HG02763 (cell line): ENCODE measurements around the gene KSR1.
"Not testable (repeated sequence)": the region's sequence is repeated elsewhere in the genome, so short reads cannot be mapped to it uniquely, and the experiment has no call there.

Experiments used
- ATAC-seq: cut with Tn5 transposase; IDR thresholded peaks from one replicate; pipeline ENCODE4 v1.9.1; 2021; ENCODE audit warnings: mild to moderate bottlenecking, moderate library complexity; ENCODE audit not compliant: unreplicated experiment

KSR1 gene

DNA sequence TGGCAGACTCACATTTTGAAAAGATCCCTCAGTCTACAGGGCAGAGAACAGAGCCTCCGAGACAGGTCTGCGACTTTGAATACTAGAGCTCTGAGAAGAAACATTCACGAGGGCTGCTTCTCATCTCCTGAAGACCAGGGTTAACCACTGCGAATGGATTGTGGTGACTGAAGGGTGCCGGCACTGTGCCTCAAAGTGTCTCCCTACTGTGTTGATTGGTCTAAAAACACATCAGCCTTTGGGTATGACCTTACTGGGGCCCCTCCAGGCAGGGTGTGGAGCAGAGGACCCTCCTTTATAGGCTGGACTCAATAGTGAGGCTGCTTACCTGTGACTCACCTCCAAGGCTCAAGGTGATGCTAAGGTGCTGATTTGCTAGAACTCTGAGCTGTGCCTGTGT lies 172.1 kb downstream of the KSR1 start:
- ATAC-seq, result no peak

DNA sequence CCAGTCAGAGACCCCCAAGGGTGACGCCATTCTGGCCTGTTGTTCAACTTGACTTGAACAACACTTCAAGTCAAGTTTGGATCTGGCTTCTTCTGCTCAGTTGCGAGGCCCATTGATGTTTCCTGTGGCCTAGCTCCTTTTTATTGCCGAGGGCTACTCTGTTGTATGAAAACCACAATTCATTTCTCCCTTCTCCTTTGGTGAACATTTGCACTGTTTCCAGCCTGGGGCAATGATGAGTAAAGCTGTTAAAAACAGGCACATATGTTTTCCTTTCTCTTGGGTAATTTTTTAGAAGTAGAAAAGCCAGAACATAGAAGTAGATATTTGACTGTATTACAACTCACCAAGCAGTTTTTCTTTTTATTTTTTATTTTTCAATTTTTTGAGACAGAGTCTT lies 173.0 kb downstream of the KSR1 start:
- not testable (repeated sequence) for ATAC-seq

DNA sequence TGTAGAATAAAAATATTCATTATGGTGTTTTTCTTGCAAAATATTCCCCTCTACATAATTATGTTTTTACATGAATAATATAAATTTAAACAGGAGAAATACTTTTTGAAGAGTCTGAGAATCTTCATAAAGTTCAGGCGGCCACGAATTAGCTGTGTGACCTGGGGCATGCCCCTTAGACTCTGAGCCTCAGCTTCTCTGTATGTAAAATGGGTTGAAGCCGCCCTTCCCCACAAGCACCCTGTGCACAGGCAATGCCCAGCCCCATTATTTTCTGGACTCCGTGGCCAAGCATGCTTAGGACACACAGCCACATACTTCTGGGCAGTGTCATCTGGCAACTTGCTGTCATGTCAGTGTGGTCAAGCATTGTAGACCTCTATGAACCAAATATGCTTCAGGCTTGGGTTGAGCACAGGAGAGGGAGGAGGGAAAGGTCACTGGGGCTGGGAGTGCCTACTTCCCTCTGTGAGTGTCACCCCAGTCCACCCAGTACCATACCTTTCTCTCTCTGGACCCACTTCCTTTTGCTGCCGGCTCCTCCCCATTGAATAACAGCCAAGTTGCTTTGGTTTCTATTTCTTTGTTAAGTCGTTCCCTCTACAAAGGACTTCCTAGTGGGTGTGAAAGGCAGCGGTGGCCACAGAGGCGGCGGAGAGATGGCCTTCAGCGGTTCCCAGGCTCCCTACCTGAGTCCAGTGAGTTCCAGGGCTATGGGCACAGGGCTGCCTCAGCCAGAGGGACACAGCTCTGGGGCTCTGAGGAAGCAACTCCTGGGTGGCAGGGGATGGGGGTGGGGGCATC lies 174.6 kb downstream of the KSR1 start, which contains the start of gene LGALS9:
LGALS9 (plus strand) TSS at position 582 of the 804 bp plus-strand sequence; CDS start at position 660, 78 bp downstream.
- ATAC-seq, result peak; percentile 59

DNA sequence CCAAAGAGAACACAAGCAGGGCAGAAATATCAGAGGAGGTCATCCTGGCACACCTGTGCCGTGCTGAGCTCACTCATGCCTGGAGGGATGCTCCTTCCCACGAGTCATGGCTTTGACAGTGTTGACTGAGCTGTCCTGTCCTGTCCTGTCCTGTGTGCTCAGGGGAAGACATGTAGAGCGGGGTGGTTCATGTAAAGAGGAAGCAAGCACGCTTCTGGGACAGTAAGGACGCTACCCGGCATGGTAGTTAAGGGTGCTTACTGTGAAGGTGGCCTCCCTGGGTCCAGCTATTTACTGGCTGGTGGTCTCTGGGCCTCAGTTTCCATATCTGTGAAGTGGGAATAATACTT lies 175.1 kb downstream of the KSR1 start:
- peak; percentile 38 for ATAC-seq

DNA sequence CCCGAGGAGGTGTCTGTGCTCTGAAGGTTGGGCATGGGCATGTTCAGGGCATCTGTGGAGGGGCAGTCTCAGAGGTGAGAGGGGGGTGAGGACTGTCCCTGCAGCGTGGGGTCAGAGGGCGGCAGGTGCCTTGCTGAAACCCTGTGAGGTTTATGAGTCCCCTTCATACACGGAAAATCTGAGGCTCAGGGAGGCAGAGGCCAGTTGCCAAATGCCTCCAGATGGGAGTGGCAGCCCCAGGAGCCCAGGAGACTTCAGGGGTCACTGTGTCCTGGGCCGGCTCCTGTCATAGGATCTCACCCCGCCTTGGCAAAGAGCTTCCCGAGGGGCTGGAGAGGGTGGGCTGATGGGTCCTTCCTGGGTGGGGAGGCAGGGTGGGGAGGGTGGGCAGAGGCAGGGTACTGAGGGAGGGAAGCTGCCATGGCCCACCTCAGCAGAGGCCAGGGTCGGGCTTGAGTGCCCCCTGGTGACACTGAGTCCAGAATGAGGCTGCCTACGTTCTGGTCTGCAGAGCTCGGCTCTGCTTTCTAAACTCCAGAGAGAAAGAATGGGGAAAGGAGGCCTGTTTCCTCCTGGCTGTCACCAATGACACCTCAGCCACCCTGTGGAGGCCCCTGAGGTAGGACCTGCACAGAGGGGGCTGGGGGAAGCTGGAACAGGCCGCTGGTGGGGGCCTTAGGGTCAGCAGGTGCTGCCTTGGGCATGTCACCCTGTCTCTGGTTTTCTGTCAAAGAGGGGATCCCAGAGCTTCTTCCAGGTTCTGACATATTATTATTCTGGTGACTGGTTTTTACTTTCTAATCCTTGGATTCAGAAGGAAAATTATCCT lies 175.9 kb downstream of the KSR1 start:
- ATAC-seq, result no peak

DNA sequence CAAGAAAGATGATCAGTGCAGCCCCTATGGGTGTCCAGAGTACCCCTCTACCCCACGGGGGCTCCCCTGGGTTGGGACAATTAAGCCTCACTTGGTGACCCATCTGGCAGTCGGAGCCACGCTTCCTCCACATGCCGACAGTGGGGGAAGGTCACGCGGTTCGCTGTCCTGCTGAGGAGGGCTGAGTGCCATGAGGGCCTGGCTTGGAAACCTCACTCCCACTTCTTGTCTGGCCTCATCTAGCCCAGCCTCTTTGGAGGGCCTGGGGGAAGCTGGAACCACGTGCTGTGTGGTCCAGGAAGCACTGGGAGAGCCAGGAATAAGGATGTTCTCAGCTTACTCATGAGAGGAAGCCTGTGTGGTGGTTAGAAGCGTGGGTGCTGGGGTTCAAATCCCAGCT lies 176.5 kb downstream of the KSR1 start:
- not testable (repeated sequence) for ATAC-seq

DNA sequence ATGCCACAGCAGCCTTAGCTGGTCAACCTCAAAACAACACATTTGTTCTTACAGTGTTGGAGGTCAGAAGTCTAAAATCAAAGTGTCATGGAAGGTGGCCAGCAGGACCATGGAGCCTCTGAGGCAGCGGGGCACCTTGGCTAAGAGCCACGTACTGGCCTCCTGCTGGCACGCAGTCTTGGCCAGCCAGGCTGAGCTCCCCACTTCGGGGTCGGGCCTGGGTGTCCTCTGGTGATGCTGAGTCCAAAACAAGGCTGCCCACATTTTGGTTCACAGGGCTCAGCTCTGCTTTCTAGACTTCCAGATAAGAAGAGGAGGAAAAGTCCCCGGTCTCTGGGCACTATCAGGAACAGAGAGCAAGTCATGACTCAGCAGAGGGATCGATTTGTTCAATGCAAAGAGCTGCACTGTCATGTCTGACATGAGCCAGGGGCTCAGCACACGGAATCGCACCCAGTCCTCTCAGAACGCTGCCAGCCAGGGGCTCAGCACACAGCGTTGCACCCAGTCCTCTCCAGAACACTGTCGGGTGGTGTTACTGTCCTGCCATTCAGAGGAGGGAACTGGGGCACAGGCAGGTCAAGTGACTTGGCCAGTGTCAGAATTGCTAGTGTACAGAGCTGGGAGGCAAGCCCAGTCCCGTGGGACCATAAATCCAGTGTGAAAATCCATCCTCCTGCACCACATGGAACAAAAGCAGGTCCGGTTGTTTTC lies 177.2 kb downstream of the KSR1 start:
- no peak for ATAC-seq

DNA sequence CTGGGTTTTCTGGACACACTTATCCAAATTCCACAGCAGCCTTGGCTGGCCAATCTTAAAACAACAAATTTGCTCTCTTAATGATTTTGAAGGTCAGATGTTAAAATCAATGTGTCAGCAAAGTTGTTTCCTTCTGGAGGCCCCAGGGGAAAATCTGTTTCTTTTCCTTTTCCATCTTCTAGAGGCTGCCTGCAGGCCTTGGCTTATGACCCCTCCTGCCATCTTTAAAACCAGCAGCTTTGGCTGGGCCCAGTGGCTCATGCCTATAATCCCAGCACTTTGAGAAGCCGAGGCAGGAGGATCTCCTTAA lies 177.7 kb downstream of the KSR1 start:
- no peak for ATAC-seq

DNA sequence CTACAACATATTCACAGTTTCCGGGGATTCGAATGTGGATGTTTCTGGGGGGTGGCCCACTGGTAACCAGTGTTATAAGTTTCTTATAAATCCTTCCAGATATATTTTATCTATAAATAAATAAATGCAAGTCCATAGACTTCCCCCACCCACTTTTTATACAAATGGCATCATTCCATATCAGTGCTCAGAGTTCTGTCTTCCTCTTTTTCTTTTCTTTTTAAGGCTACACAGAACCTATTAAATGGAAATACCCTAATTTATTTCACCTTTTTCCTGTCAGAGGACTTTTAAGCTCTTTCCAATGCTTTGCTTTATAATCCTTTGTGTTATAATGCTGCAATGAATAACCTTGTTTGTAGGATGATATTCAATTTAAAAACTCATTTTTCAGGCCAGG lies 178.5 kb downstream of the KSR1 start:
- no peak for ATAC-seq

DNA sequence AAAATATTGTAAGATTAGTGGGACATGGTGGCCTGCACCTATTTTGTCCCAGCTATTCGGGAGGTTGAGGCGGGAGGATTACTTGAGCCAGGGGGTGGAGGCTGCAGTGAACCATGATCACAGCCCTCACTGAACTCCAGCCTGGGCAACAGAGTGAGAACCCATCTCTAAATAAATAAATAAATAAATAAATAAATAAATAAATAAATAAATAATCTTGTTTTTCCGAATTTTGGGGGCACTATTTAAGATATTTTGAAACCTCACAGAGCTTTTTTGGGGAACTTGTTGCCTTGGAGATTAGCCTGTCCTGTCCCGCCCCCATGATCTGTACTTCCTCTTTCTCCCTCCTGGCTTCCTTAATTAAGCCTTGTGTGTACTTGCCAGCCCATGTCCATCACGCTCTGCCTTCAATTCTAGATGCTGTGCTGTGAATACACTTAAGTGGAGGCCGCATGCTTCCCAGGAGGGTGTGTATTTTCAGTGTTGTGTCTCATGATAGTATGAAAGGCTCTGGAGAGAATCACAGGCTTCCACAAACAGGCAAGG lies 179.1 kb downstream of the KSR1 start:
- no peak for ATAC-seq

DNA sequence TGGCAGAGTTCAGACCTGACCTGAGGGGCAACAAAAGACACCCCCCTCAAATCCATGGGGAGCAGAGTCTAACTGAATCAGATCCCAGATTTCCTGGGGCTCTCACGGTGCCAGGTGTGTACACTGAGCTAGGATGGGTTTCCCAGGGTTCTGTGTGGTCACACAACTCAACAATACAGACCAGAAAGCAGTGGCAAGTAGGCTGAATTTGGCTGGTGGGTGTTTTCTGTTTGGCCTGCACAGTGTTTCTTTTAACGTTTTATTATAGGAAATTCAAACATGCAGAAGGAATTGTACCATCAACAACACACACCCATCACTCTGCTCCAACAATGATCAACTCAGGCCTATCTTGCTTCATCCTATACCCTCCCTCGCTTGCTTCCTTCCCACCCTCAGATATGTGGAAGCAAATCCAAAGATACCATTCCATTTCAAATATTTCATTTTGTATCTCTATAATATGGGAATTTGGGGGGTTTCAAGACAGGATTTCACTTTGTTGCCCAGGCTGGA lies 179.8 kb downstream of the KSR1 start:
- not testable (repeated sequence) for ATAC-seq

DNA sequence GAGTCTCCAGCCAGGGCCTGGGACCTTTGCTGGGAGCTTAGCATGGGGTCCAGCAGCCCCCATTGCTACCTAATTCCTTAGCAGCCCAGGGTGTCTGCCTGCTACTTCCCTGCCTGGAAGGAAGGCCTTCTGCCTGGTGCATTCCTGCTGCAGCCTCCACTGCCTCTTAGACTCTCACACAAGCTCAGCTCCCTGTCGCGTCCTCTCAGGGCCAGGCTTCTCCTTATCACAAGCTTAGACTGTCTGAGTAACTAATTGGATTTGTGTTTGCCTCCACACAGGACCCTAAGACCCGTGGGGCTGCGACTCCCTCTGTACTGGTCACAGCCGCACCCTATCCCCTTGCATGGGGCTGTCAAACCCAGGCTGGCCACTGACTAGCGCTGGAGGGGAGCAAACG lies 181.6 kb downstream of the KSR1 start:
- not testable (repeated sequence) for ATAC-seq

DNA sequence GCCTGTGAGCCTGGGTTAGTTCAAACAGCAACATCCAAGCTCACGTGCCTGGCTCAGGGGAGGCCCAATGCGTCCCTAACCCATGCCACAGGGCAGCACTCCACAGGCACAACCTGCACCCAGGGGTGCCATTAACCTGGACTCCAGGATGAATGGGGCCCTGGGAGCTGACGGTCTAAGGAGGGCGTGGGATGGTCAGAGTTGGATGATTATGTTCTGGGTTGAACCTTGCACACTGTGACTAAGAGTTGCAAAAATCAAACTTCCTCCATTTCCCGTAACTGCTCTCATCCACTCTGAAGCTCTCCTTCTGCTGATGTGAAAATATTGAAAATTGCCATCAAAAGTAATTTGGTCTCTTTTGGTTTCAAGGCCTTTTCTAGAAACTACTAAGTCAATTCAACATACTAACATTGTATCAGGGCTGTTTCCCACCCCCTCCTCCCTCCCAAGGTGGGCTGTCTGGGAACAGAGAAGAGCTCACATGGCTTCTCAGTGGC lies 182.2 kb downstream of the KSR1 start:
- not testable (repeated sequence) for ATAC-seq

DNA sequence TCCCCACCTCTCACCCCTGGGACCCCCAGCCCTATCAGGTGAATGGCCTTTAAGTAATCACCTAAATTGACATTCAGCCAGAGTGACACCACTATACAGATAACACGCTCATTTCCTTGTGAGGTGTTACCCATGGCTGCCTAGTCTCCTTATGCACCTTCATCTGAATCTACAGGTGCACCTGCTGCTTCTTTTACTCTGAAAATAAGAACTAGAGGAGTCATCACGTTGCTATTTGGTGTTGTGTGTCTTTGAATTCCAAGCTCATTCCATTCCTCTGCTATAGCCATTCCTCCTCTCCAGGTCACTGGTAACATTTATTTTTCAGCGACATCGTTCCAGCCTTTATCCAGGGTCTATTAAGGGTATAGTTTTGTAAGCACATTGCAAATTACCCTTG lies 184.5 kb downstream of the KSR1 start:
- ATAC-seq, result no peak

DNA sequence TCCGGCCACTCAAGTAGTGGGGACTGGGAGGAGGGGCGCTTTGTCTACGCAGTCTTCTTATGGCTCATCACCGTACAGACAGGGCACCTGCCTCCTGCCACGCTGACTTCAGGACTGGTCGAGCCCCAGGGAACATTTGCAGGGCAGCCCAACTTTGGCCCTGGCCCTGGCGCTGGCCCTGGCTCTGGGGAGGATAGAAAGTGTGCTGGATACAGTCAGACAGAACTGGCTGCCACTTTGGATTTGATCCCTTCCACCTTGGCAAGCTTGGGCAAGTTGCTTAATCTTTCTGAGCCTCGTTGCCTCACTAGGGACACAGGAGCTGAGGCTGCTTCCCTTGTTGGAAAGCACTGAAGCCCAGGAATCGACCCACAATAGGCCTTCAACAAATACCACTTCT lies 188.3 kb downstream of the KSR1 start:
- no peak for ATAC-seq

DNA sequence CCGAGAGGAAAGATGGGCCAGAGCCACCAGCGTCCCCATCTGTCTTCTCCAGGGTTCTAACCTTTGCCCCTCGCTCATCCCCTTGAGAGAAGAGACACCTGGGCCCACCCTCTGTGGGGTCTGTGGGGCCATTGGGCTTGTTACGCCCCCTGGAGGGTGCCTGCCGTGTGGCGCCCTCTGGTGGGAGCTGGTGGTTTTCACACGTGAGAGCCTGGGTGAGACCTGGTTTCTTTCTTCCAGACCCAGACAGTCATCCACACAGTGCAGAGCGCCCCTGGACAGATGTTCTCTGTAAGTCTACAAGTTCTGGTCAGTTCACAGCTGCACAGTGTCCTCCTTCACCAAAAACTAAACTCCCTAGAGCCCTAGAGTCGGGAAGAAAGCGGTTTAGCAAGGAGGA lies 189.4 kb downstream of the KSR1 start:
- not testable (repeated sequence) for ATAC-seq

DNA sequence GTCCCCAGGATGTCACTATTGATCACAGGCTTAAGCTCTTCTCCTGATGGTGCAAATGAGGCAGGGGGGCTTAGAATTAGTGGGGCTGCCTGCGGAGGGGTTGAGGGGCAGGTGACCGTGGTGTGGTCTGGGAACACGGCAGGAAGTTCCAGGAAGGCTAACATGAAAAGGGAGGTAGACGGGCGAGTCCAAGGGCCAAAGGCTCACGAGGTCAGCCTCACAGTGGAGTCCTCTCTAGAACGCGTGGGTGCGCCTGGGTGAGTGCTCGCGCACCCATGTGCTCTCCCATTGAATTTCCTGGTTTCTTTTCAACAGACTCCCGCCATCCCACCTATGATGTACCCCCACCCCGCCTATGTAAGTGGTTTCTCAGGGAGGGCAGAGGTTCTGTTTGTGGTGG lies 190.0 kb downstream of the KSR1 start:
- ATAC-seq, result no peak

DNA sequence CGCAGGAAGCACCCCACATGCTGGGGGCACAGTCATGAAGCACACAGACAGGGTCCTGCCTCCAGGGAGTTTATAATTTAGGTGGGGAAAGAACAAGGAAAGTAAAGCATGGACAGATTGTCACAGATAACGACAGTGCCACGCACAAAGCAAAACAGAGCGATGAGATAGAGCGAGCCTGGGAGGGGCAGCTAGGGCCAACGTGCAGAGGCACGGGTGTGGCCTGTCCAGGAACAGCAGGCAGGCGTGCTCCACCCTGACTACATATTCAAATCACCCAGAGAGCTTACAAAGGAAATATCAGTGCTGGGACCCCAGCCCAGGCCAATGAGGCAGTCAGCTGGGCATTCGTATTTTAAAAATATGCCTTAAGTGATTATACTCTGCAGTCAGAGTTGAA lies 191.5 kb downstream of the KSR1 start:
- no peak for ATAC-seq

DNA sequence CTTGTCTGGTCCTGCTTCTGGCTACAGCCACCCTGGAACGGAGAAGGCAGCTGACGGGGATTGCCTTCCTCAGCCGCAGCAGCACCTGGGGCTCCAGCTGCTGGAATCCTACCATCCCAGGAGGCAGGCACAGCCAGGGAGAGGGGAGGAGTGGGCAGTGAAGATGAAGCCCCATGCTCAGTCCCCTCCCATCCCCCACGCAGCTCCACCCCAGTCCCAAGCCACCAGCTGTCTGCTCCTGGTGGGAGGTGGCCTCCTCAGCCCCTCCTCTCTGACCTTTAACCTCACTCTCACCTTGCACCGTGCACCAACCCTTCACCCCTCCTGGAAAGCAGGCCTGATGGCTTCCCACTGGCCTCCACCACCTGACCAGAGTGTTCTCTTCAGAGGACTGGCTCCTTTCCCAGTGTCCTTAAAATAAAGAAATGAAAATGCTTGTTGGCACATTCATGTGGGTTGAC lies 192.9 kb downstream of the KSR1 start:
- not testable (repeated sequence) for ATAC-seq

DNA sequence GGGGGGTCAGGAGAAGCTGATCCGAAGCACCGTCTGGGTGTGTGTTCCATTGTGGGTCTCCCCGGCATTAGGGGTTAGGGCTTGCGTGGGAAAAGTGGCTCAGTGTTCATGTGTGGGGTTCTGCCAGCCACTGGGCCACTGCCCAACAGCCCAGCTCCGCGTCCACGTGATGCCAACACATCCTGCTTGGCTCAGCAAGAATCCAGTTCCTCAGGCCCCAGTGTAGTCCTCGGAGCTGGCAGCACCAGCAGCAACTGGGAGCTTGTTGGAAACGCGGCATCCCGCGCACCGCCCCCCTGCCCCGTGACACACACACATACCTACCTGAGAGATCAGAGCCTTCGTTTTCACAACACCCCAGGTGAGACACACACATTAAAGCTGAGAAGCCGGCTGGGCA lies 193.7 kb downstream of the KSR1 start:
- ATAC-seq, result no peak

DNA sequence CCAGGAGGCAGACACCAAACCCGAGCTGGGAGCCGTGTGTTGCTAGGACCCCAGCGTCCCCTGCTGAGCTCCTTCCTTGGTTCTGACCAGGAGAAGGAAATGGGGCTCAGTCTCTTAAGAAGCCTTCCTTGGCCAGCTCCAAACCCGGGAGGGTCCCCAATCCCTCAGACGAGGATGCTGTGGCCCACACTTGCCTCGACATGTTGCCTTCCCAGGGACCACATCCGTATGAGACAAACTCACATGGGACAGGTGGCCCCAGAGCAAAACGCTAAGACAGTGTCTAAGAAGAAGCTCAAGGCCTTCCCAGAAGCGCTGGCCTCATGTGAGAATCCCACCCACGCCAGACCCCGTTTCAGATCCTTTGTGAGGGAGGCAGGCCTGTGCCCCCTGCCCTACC lies 194.6 kb downstream of the KSR1 start:
- no peak for ATAC-seq
